ENCODE measurements around the gene FDXACB1. TPM values are rescaled to one million over a fixed set of nuclear protein-coding genes. Genes with fewer than 3 reads are reported as not detected.

The FDXACB1 gene
- total RNA-seq, 1 experiment from 2014 or later, result 5.2 TPM

- Histone ChIP-seq H3K79me2 (ENCODE audit: low read length) (no peaks in the 10 kb centered on the region), H3K9me2 (replicated peaks; ENCODE audit: insufficient read depth, low read length) (no peaks in the 10 kb centered on the region), H4K20me1 (ENCODE audit: insufficient read depth, low read depth, low read length) (no peaks in the 10 kb centered on the region), H3K4me2 (ENCODE audit: low read depth, low read length, poor library complexity, severe bottlenecking) (no peak overlapping the region), H3K9me3 (ENCODE audit: low read length) (no peaks in the 10 kb centered on the region), H3K27me3 (ENCODE audit: low read length) (no peaks in the 10 kb centered on the region), H3K9ac (ENCODE audit: low read length) (no peak overlapping the region), H3K4me1 (ENCODE audit: low read length) (no peaks in the 10 kb centered on the region), H3K27ac (ENCODE audit: low read length) (no peak overlapping the region), H3K4me3 (ENCODE audit: low read length) (no peak overlapping the region), H2AFZ (ENCODE audit: low read length) (no peak overlapping the region), H3K36me3 (ENCODE audit: insufficient read depth, low read length) (no peaks in the 10 kb centered on the region)
- no peak for DNase-seq
Observed at GRCh38 chr11:111835665-111836064, 43.3 kb downstream of the FDXACB1 start.

- Histone ChIP-seq H2AFZ (ENCODE audit: low read length) (no peak overlapping the region), H3K4me1 (ENCODE audit: low read length) (no peaks in the 10 kb centered on the region), H3K9ac (ENCODE audit: low read length) (no peak overlapping the region), H3K27ac (ENCODE audit: low read length) (no peak overlapping the region), H3K27me3 (ENCODE audit: low read length) (no peaks in the 10 kb centered on the region), H3K79me2 (ENCODE audit: low read length) (no peaks in the 10 kb centered on the region), H4K20me1 (ENCODE audit: insufficient read depth, low read depth, low read length) (no peaks in the 10 kb centered on the region), H3K36me3 (ENCODE audit: insufficient read depth, low read length) (no peaks in the 10 kb centered on the region), H3K4me3 (ENCODE audit: low read length) (no peak overlapping the region), H3K9me3 (ENCODE audit: low read length) (no peaks in the 10 kb centered on the region), H3K9me2 (replicated peaks; ENCODE audit: insufficient read depth, low read length) (no peaks in the 10 kb centered on the region), H3K4me2 (ENCODE audit: low read depth, low read length, poor library complexity, severe bottlenecking) (no peak overlapping the region)
- DNase-seq, result peak; percentile 38
Observed at GRCh38 chr11:111834432-111835163, 44.4 kb downstream of the FDXACB1 start.

- H3K27me3 ChIP-seq (ENCODE audit: low read length), result no peaks in the 10 kb centered on the region
Observed at GRCh38 chr11:111833524-111833923, 45.4 kb downstream of the FDXACB1 start.

GRCh38 chr11:111829185-111829968 lies 49.6 kb downstream of the FDXACB1 start:
- peak; percentile 43 for DNase-seq

More at GRCh38 chr11:111833524-111833923, 45.4 kb downstream of the FDXACB1 start:
- no peaks in the 10 kb centered on the region for H3K36me3 ChIP-seq (ENCODE audit: insufficient read depth, low read length)
- H3K9me3 ChIP-seq (ENCODE audit: low read length), result no peaks in the 10 kb centered on the region
- H3K79me2 ChIP-seq (ENCODE audit: low read length), result no peaks in the 10 kb centered on the region
- no peak overlapping the region for H2AFZ ChIP-seq (ENCODE audit: low read length)
- no peak overlapping the region for H3K27ac ChIP-seq (ENCODE audit: low read length)
- no peak overlapping the region for H3K9ac ChIP-seq (ENCODE audit: low read length)
- no peaks in the 10 kb centered on the region for H3K4me1 ChIP-seq (ENCODE audit: low read length)
- H3K4me3 ChIP-seq (ENCODE audit: low read length), result no peak overlapping the region
- H4K20me1 ChIP-seq (ENCODE audit: insufficient read depth, low read depth, low read length), result no peaks in the 10 kb centered on the region
- DNase-seq, result peak; percentile 70
- no peaks in the 10 kb centered on the region for H3K9me2 ChIP-seq (replicated peaks; ENCODE audit: insufficient read depth, low read length)
- no peak overlapping the region for H3K4me2 ChIP-seq (ENCODE audit: low read depth, low read length, poor library complexity, severe bottlenecking)

GRCh38 chr11:111826322-111826950 lies 52.5 kb downstream of the FDXACB1 start:
- peaks cover 5% of the 10 kb centered on the region for H3K4me1 ChIP-seq (ENCODE audit: low read length)
- no peak overlapping the region for H3K9ac ChIP-seq (ENCODE audit: low read length)
- no peaks in the 10 kb centered on the region for H3K9me2 ChIP-seq (replicated peaks; ENCODE audit: insufficient read depth, low read length)

More at GRCh38 chr11:111829185-111829968, 49.6 kb downstream of the FDXACB1 start:
- Histone ChIP-seq H3K27ac (ENCODE audit: low read length) (no peak overlapping the region), H2AFZ (ENCODE audit: low read length) (no peak overlapping the region), H3K79me2 (ENCODE audit: low read length) (no peaks in the 10 kb centered on the region), H3K27me3 (ENCODE audit: low read length) (no peaks in the 10 kb centered on the region), H3K36me3 (ENCODE audit: insufficient read depth, low read length) (no peaks in the 10 kb centered on the region), H3K4me3 (ENCODE audit: low read length) (no peak overlapping the region), H3K4me2 (ENCODE audit: low read depth, low read length, poor library complexity, severe bottlenecking) (no peak overlapping the region), H3K9me2 (replicated peaks; ENCODE audit: insufficient read depth, low read length) (no peaks in the 10 kb centered on the region), H3K4me1 (ENCODE audit: low read length) (no peaks in the 10 kb centered on the region), H3K9me3 (ENCODE audit: low read length) (no peaks in the 10 kb centered on the region), H4K20me1 (ENCODE audit: insufficient read depth, low read depth, low read length) (no peaks in the 10 kb centered on the region), H3K9ac (ENCODE audit: low read length) (no peak overlapping the region)

More at GRCh38 chr11:111826322-111826950, 52.5 kb downstream of the FDXACB1 start:
- Histone ChIP-seq H3K27ac (ENCODE audit: low read length) (no peak overlapping the region), H4K20me1 (ENCODE audit: insufficient read depth, low read depth, low read length) (no peaks in the 10 kb centered on the region), H3K27me3 (ENCODE audit: low read length) (no peaks in the 10 kb centered on the region), H3K36me3 (ENCODE audit: insufficient read depth, low read length) (no peaks in the 10 kb centered on the region), H3K79me2 (ENCODE audit: low read length) (no peaks in the 10 kb centered on the region), H3K4me2 (ENCODE audit: low read depth, low read length, poor library complexity, severe bottlenecking) (no peak overlapping the region), H2AFZ (ENCODE audit: low read length) (no peak overlapping the region), H3K4me3 (ENCODE audit: low read length) (no peak overlapping the region), H3K9me3 (ENCODE audit: low read length) (no peaks in the 10 kb centered on the region)
- peak; percentile 40 for DNase-seq

Small RNAs within 50 kb of the gene (small RNA-seq; reads per million reads assigned to genes)
- gene C11orf52 (not detected), gene GNG5P3 (not detected), gene RNA5SP351 (not detected), gene RPL37AP8 (3.1 reads per million, percentile 67 among the genes with 10 or more reads in this experiment)

Other genes starting within 250 kb of the FDXACB1 start
- 145 and 211 TPM in 2 replicates for gene PPP2R1B, start 112.8 kb downstream of the FDXACB1 start, total RNA-seq (2014; rRNA removed; shearing (Covaris generic); ENCODE audit: low replicate concordance)
- gene ALG9, start 7.6 kb downstream of the FDXACB1 start, total RNA-seq (2014; rRNA removed; shearing (Covaris generic); ENCODE audit: low replicate concordance), result 8.0 and 14.2 TPM in 2 replicates
- 31.5 and 40.7 TPM in 2 replicates for gene CFAP68, start 376 bp upstream of the FDXACB1 start, total RNA-seq (2014; rRNA removed; shearing (Covaris generic); ENCODE audit: low replicate concordance)
- not detected in 2 replicates for gene CRYAB, start 32.6 kb upstream of the FDXACB1 start, total RNA-seq (2014; rRNA removed; shearing (Covaris generic); ENCODE audit: low replicate concordance)
- gene HSPB2, start 33.6 kb upstream of the FDXACB1 start, total RNA-seq (2014; rRNA removed; shearing (Covaris generic); ENCODE audit: low replicate concordance), result not detected in 2 replicates
- not detected in 2 replicates for gene C11orf52, start 39.7 kb upstream of the FDXACB1 start, total RNA-seq (2014; rRNA removed; shearing (Covaris generic); ENCODE audit: low replicate concordance)
- gene DIXDC1, start 58.2 kb upstream of the FDXACB1 start, total RNA-seq (2014; rRNA removed; shearing (Covaris generic); ENCODE audit: low replicate concordance), result 2.0 and 2.8 TPM in 2 replicates
- gene DLAT, start 146.2 kb upstream of the FDXACB1 start, total RNA-seq (2014; rRNA removed; shearing (Covaris generic); ENCODE audit: low replicate concordance), result 26.1 and 39.8 TPM in 2 replicates
- 1.3 and 1.4 TPM in 2 replicates for gene PIH1D2, start 194.9 kb upstream of the FDXACB1 start, total RNA-seq (2014; rRNA removed; shearing (Covaris generic); ENCODE audit: low replicate concordance)
- gene NKAPD1, start 195.1 kb upstream of the FDXACB1 start, total RNA-seq (2014; rRNA removed; shearing (Covaris generic); ENCODE audit: low replicate concordance), result 11.5 and 11.7 TPM in 2 replicates
- gene TIMM8B, start 207.6 kb upstream of the FDXACB1 start, total RNA-seq (2014; rRNA removed; shearing (Covaris generic); ENCODE audit: low replicate concordance), result 53.3 and 73.4 TPM in 2 replicates
- gene SDHD, start 207.7 kb upstream of the FDXACB1 start, total RNA-seq (2014; rRNA removed; shearing (Covaris generic); ENCODE audit: low replicate concordance), result 57.4 and 79.6 TPM in 2 replicates

Measured in Karpas-422 (cell line).